Astrocyte (in vitro differentiated cells and primary cell): Measurements from ENCODE around the gene CDC73.

Experiments
- CTCF ChIP-seq: IDR thresholded peaks from 2 replicates; pipeline ENCODE4 v1.5.1; 2011; ENCODE audit warnings: low read depth, mild to moderate bottlenecking, inconsistent platforms, low read length, moderate library complexity; ENCODE audit not compliant: insufficient read depth
- EZH2 ChIP-seq: IDR thresholded peaks from 2 replicates; pipeline ENCODE4 v1.6.1; 2012; ENCODE audit warnings: mild to moderate bottlenecking, low read length, inconsistent platforms; ENCODE audit not compliant: insufficient read depth

- no peak for TF ChIP-seq CTCF
- TF ChIP-seq EZH2 = no peak
These were observed 78.1 kb downstream of the CDC73 start for GRCh38 chr1:193199940-193200339.
